AG09309 (cell line): ENCODE results near the gene POU2F2.

Experiments
- DNase-seq: peaks from one replicate; pipeline ENCODE4 v3.0.0-alpha.2; 2010; ENCODE audit warnings: low read depth
- H3K4me3 ChIP-seq: 2 replicates; pipeline ENCODE4 v1.5.1; 2011; ENCODE audit warnings: mild to moderate bottlenecking, low read depth, low read length, moderate library complexity; ENCODE audit not compliant: control insufficient read depth
- CTCF ChIP-seq: IDR thresholded peaks from 2 replicates; pipeline ENCODE4 v1.5.1; 2011; ENCODE audit warnings: mild to moderate bottlenecking, low read depth, low read length, inconsistent platforms; ENCODE audit not compliant: insufficient read depth, control insufficient read depth; ENCODE audit errors: missing control alignments

Gene POU2F2

GRCh38 chr19:42151782-42152684 lies 19.8 kb upstream of the POU2F2 start:
- no peak for TF ChIP-seq CTCF
- no peak for DNase-seq
- no peak overlapping the region for H3K4me3 ChIP-seq

GRCh38 chr19:42150911-42151361 lies 18.7 kb upstream of the POU2F2 start:
- DNase-seq: no peak
- no peak overlapping the region for H3K4me3 ChIP-seq
- TF ChIP-seq CTCF: no peak

- TF ChIP-seq CTCF: no peak
- DNase-seq: no peak
Observed at GRCh38 chr19:42150364-42150763, 18.1 kb upstream of the POU2F2 start.

GRCh38 chr19:42149447-42150202 lies 17.4 kb upstream of the POU2F2 start:
- no peak for TF ChIP-seq CTCF
- H3K4me3 ChIP-seq: no peak overlapping the region
- DNase-seq: no peak

More at GRCh38 chr19:42150364-42150763, 18.1 kb upstream of the POU2F2 start:
- H3K4me3 ChIP-seq: no peak overlapping the region

GRCh38 chr19:42148266-42148665 lies 16.0 kb upstream of the POU2F2 start:
- H3K4me3 ChIP-seq: no peak overlapping the region
- no peak for TF ChIP-seq CTCF
- no peak for DNase-seq

- no peak overlapping the region for H3K4me3 ChIP-seq
- TF ChIP-seq CTCF: no peak
- no peak for DNase-seq
Observed at GRCh38 chr19:42143341-42144234, 11.3 kb upstream of the POU2F2 start.
